ENCODE data around the gene FOXO4.

Gene FOXO4

GRCh38 chrX:71099736-71100135 lies 4.1 kb downstream of the FOXO4 start:
- DNase-seq (ENCODE audit: low read depth in 3 of 3) = no peak

GRCh38 chrX:71100581-71101505 lies 5.2 kb downstream of the FOXO4 start:
- DNase-seq (ENCODE audit: low read depth in 3 of 3) = no peak

- DNase-seq (ENCODE audit: low read depth in 3 of 3) = no peak
Observed at GRCh38 chrX:71102292-71102691, 6.6 kb downstream of the FOXO4 start.

GRCh38 chrX:71103110-71103983 lies 7.7 kb downstream of the FOXO4 start:
- peak in 1 of 3 experiments; percentile 39 for DNase-seq (ENCODE audit: low read depth in 3 of 3)

- DNase-seq (ENCODE audit: low read depth in 3 of 3) = no peak
Observed at GRCh38 chrX:71105628-71106027, 10.0 kb downstream of the FOXO4 start.

- DNase-seq (ENCODE audit: low read depth in 3 of 3) = no peak
Observed at GRCh38 chrX:71106427-71106826, 10.8 kb downstream of the FOXO4 start, which contains the start of gene CXorf65. CXorf65 (minus strand) TSS chrX:71106740; CDS start chrX:71106556, 184 bp downstream.

GRCh38 chrX:71107245-71107644 lies 11.6 kb downstream of the FOXO4 start:
- DNase-seq (ENCODE audit: low read depth in 3 of 3) = no peak

GRCh38 chrX:71107762-71108360 lies 12.2 kb downstream of the FOXO4 start:
- DNase-seq (ENCODE audit: low read depth in 3 of 3) = no peak

- DNase-seq (ENCODE audit: low read depth in 3 of 3) = no peak
Observed at GRCh38 chrX:71109051-71109450, 13.4 kb downstream of the FOXO4 start.

GRCh38 chrX:71111141-71111843 lies 15.6 kb downstream of the FOXO4 start, which contains the start of gene IL2RG:
IL2RG (minus strand) TSS chrX:71111577; CDS start chrX:71111539, 38 bp downstream.
- DNase-seq (ENCODE audit: low read depth in 3 of 3) = peak in 2 of 3 experiments; percentile 54 to 65

GRCh38 chrX:71111921-71112431 lies 16.3 kb downstream of the FOXO4 start:
- DNase-seq (ENCODE audit: low read depth in 3 of 3) = no peak

- no peak for DNase-seq (ENCODE audit: low read depth in 3 of 3)
Observed at GRCh38 chrX:71117358-71117757, 21.7 kb downstream of the FOXO4 start.

- DNase-seq (ENCODE audit: low read depth in 3 of 3) = peak; percentile 62 to 64 (median 63)
Observed at GRCh38 chrX:71118032-71118984, 22.7 kb downstream of the FOXO4 start, which contains the start of gene MED12. MED12 (plus strand) TSS chrX:71118596; CDS start chrX:71118755, 159 bp downstream.

GRCh38 chrX:71118985-71119535 lies 23.4 kb downstream of the FOXO4 start:
- DNase-seq (ENCODE audit: low read depth in 3 of 3) = no peak

GRCh38 chrX:71128166-71128833 lies 32.6 kb downstream of the FOXO4 start:
- no peak for DNase-seq (ENCODE audit: low read depth in 3 of 3)

GRCh38 chrX:71128915-71129765 lies 33.5 kb downstream of the FOXO4 start:
- peak; percentile 49 to 53 (median 50) for DNase-seq (ENCODE audit: low read depth in 3 of 3)

GRCh38 chrX:71131510-71131909 lies 35.9 kb downstream of the FOXO4 start:
- no peak for DNase-seq (ENCODE audit: low read depth in 3 of 3)

GRCh38 chrX:71140440-71140839 lies 44.8 kb downstream of the FOXO4 start:
- DNase-seq (ENCODE audit: low read depth in 3 of 3) = no peak
